ENCODE results near the gene RANBP10.
"Not testable (repeated sequence)": the region's sequence is repeated elsewhere in the genome, so short reads cannot be mapped to it uniquely, and the experiment has no call there.

The RANBP10 gene

GRCh38 chr16:67760206-67760955 lies 46.0 kb downstream of the RANBP10 start:
- Histone ChIP-seq H3K27me3 (ENCODE audit: insufficient read depth, low read depth, severe bottlenecking) (no peaks in the 10 kb centered on the region), H3K36me3 (peaks cover 5% of the 10 kb centered on the region), H3K27ac (no peak overlapping the region), H3K9me3 (ENCODE audit: severe bottlenecking) (no peaks in the 10 kb centered on the region), H3K4me3 (ENCODE audit: low read depth, low read length) (no peak overlapping the region)
- TF ChIP-seq, protein P1, sequence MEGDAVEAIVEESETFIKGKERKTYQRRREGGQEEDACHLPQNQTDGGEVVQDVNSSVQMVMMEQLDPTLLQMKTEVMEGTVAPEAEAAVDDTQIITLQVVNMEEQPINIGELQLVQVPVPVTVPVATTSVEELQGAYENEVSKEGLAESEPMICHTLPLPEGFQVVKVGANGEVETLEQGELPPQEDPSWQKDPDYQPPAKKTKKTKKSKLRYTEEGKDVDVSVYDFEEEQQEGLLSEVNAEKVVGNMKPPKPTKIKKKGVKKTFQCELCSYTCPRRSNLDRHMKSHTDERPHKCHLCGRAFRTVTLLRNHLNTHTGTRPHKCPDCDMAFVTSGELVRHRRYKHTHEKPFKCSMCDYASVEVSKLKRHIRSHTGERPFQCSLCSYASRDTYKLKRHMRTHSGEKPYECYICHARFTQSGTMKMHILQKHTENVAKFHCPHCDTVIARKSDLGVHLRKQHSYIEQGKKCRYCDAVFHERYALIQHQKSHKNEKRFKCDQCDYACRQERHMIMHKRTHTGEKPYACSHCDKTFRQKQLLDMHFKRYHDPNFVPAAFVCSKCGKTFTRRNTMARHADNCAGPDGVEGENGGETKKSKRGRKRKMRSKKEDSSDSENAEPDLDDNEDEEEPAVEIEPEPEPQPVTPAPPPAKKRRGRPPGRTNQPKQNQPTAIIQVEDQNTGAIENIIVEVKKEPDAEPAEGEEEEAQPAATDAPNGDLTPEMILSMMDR (IDR thresholded peaks at IDR 0.05; ENCODE audit: low read depth, low read length), result no peak
- no peak for DNase-seq

- TF ChIP-seq, protein P1 (IDR thresholded peaks at IDR 0.05; ENCODE audit: low read depth, low read length), result no peak
- peaks cover 12% of the 10 kb centered on the region for H3K36me3 ChIP-seq
- H3K27me3 ChIP-seq (ENCODE audit: insufficient read depth, low read depth, severe bottlenecking), result no peaks in the 10 kb centered on the region
- no peak for DNase-seq
- no peak overlapping the region for H3K27ac ChIP-seq
- no peak overlapping the region for H3K4me3 ChIP-seq (ENCODE audit: low read depth, low read length)
- no peaks in the 10 kb centered on the region for H3K9me3 ChIP-seq (ENCODE audit: severe bottlenecking)
Observed at GRCh38 chr16:67758966-67759365, 47.4 kb downstream of the RANBP10 start.

GRCh38 chr16:67758006-67758405 lies 48.4 kb downstream of the RANBP10 start:
- TF ChIP-seq, protein P1 (IDR thresholded peaks at IDR 0.05; ENCODE audit: low read depth, low read length), result no peak
- peaks cover 12% of the 10 kb centered on the region for H3K36me3 ChIP-seq

DNA sequence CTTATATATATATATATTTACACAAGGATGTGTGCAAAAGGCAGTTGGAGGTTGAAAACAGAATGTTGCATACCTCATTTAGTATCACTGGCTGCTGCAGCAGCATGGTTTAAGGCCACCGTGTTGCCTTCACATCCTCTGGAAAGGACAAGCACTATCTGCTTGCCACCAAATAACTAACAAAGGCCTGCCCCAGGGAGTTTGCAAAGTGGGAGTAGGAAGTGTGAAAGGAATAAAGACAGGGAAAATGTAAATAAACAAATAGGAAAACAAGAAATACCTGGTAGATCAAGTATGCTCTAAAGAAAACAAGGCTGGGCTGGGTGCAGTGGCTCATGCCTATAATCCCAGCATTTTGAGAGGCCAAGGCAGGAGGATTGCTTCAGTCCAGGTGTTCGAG lies 53.7 kb downstream of the RANBP10 start:
- peak overlapping the region; percentile 54 for H3K27ac ChIP-seq
- H3K9me3 ChIP-seq (ENCODE audit: severe bottlenecking), result no peaks in the 10 kb centered on the region
- no peak for DNase-seq
- TF ChIP-seq, protein P1 (IDR thresholded peaks at IDR 0.05; ENCODE audit: low read depth, low read length), result no peak
- H3K36me3 ChIP-seq, result peaks cover 9% of the 10 kb centered on the region
- H3K4me3 ChIP-seq (ENCODE audit: low read depth, low read length), result no peak overlapping the region
- H3K27me3 ChIP-seq (ENCODE audit: insufficient read depth, low read depth, severe bottlenecking), result no peaks in the 10 kb centered on the region

More at GRCh38 chr16:67758006-67758405, 48.4 kb downstream of the RANBP10 start:
- Histone ChIP-seq H3K27me3 (ENCODE audit: insufficient read depth, low read depth, severe bottlenecking) (no peaks in the 10 kb centered on the region), H3K9me3 (ENCODE audit: severe bottlenecking) (no peaks in the 10 kb centered on the region), H3K27ac (no peak overlapping the region), H3K4me3 (ENCODE audit: low read depth, low read length) (no peak overlapping the region)
- no peak for DNase-seq

DNA sequence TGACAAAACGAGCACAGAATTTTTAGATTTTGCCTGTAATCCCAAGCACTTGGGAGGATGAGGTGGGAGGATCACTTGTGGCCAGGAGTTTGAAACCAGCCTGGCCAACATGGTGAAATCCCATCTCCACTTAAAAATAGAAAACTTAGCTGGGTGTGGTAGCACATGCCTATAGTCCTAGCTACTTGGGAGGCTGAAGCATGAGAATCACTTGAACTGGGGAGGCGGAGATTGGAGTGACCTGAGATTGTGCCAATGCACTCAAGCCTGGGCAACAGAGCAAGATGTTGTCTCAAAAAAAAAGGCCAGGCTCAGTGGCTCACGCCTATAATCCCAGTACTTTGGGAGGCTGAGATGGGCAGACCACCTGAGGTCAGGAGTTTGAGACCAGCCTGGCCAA lies 55.0 kb downstream of the RANBP10 start:
- not testable (repeated sequence) for H3K36me3 ChIP-seq; H3K4me3 ChIP-seq (ENCODE audit: low read depth, low read length); DNase-seq; H3K9me3 ChIP-seq (ENCODE audit: severe bottlenecking); H3K27me3 ChIP-seq (ENCODE audit: insufficient read depth, low read depth, severe bottlenecking); H3K27ac ChIP-seq

GRCh38 chr16:67750466-67750865 lies 55.9 kb downstream of the RANBP10 start:
- peaks cover 9% of the 10 kb centered on the region for H3K36me3 ChIP-seq
- no peak for DNase-seq
- H3K9me3 ChIP-seq (ENCODE audit: severe bottlenecking), result no peaks in the 10 kb centered on the region
- H3K27me3 ChIP-seq (ENCODE audit: insufficient read depth, low read depth, severe bottlenecking), result no peaks in the 10 kb centered on the region
- no peak overlapping the region for H3K4me3 ChIP-seq (ENCODE audit: low read depth, low read length)
- H3K27ac ChIP-seq, result no peak overlapping the region
- TF ChIP-seq, protein P1 (IDR thresholded peaks at IDR 0.05; ENCODE audit: low read depth, low read length), result no peak

Measured in WERI-Rb-1 (cell line).